GM12878 (cell line): ENCODE measurements around the gene ASPDH. TPM values are rescaled to one million over a fixed set of nuclear protein-coding genes. Genes with fewer than 3 reads are reported as not detected.

ENCODE experiments used
- ATAC-seq: fragments of 200-7000 bp; cut with Tn5 transposase; 3 replicates; pipeline ENCODE4 v1.9.1; 2020; ENCODE audit warnings: mild to moderate bottlenecking, moderate library complexity
- BruUV-seq: library from RNA; stranded (reverse); fragments of 400-500 nt; replicated peaks from 2 replicates; lab custom pipeline; 2021; lab: Mats Ljungman, UMichigan
- CTCF ChIA-PET: fragments of 300-600 bp; sonication (Branson Sonifier 250); formaldehyde crosslinking; extraction: SDS; loops from one replicate; lab custom pipeline; 2021; ENCODE audit warnings: inconsistent platforms; lab: Yijun Ruan, JAX
- POLR2A ChIA-PET: fragments of 350-600 bp; formaldehyde crosslinking; extraction: SDS; loops from one replicate; lab custom pipeline; 2021; ENCODE audit warnings: inconsistent platforms; lab: Charles Lee
- RAD21 ChIA-PET: fragments of 300-600 bp; sonication (Branson Sonifier 250); formaldehyde crosslinking; loops from one replicate; lab custom pipeline; 2023; ENCODE audit warnings: antibody characterized with exemption; ENCODE audit not compliant: unreplicated experiment; lab: Charles Lee
- SMC1A ChIA-PET: fragments of 300-600 bp; sonication (Branson Sonifier 250); formaldehyde crosslinking; loops from one replicate; lab custom pipeline; 2023; ENCODE audit not compliant: unreplicated experiment, uncharacterized antibody; lab: Charles Lee
- DNase-seq: peaks from one replicate; pipeline ENCODE4 v3.0.0-alpha.2; 2011; ENCODE audit warnings: low read depth, low spot score
- FAIRE-seq: peaks from 3 replicates; lab custom pipeline; 2011; peaks lifted over from hg19 to GRCh38; lab: Jason Lieb, UNC
- H2AFZ ChIP-seq: 2 replicates; pipeline ENCODE4 v1.6.0; 2011; ENCODE audit warnings: low read depth, low read length, control low read depth; ENCODE audit not compliant: control insufficient read depth
- H3K27ac ChIP-seq: 2 replicates; pipeline ENCODE4 v1.5.1; 2011; ENCODE audit warnings: control low read depth; ENCODE audit not compliant: control insufficient read depth, insufficient read depth
- H3K27me3 ChIP-seq, 2 experiments: replicated peaks in 1 of 2; 2 replicates each; pipeline versions ENCODE4 v1.6.0 to v1.6.1; 2011; ENCODE audit warnings: low read length in 1 of 2; ENCODE audit not compliant: control insufficient read depth in 2 of 2, insufficient read depth in 2 of 2
- H3K36me3 ChIP-seq, 2 experiments: 2 replicates each; pipeline ENCODE4 v1.5.1; 2011; ENCODE audit warnings: low read length in 1 of 2; ENCODE audit not compliant: control insufficient read depth in 2 of 2, insufficient read depth in 2 of 2
- H3K4me1 ChIP-seq: 2 replicates; pipeline ENCODE4 v1.6.1; 2011; ENCODE audit warnings: mild to moderate bottlenecking, low read length, moderate library complexity, mixed read lengths; ENCODE audit not compliant: control insufficient read depth, insufficient read depth
- H3K4me2 ChIP-seq: 2 replicates; pipeline ENCODE4 v1.6.0; 2011; ENCODE audit warnings: control low read depth; ENCODE audit not compliant: control insufficient read depth, insufficient read depth
- H3K4me3 ChIP-seq: fragments of 200-600 bp; sonication (generic); 2 replicates; pipeline ENCODE4 v1.5.1; 2016
- H3K79me2 ChIP-seq: 2 replicates; pipeline ENCODE4 v1.6.0; 2011; ENCODE audit warnings: low read length; ENCODE audit not compliant: control insufficient read depth, insufficient read depth
- H3K9ac ChIP-seq: 2 replicates; pipeline ENCODE4 v1.8.0; 2011; ENCODE audit warnings: low read length, control low read depth, mixed read lengths; ENCODE audit not compliant: control insufficient read depth, insufficient read depth
- H3K9me3 ChIP-seq: replicated peaks from 3 replicates; pipeline ENCODE4 v1.5.1; 2011; ENCODE audit warnings: mild to moderate bottlenecking, low read length; ENCODE audit not compliant: control insufficient read depth, insufficient read depth
- H4K20me1 ChIP-seq: 2 replicates; pipeline ENCODE4 v1.6.0; 2011; ENCODE audit not compliant: control insufficient read depth, insufficient read depth
- BHLHE40 ChIP-seq, 2 experiments: fragments of 450-650 bp in 1 of 2; IDR thresholded peaks; 2 replicates each; pipeline ENCODE4 v1.6.1; 2011 to 2017; ENCODE audit warnings: low read depth in 2 of 2, borderline replicate concordance in 1 of 2, improper control_type of control experiment in 1 of 2, low read length in 1 of 2, mild to moderate bottlenecking in 1 of 2
- CHD4 ChIP-seq: fragments of 200-600 bp; sonication (generic); IDR thresholded peaks from 2 replicates; pipeline ENCODE4 v1.6.1; 2016; ENCODE audit warnings: mild to moderate bottlenecking
- IKZF2 ChIP-seq, 2 experiments: fragments of 450-650 bp; IDR thresholded peaks; 2 replicates each; pipeline ENCODE4 v1.6.1; 2017; ENCODE audit warnings: mild to moderate bottlenecking in 2 of 2, moderate library complexity in 2 of 2
- IRF4 ChIP-seq: IDR thresholded peaks from 2 replicates; pipeline ENCODE4 v1.6.1; 2011; ENCODE audit warnings: low read depth, low read length
- KAT2A ChIP-seq: conservative IDR thresholded peaks from 2 replicates; pipeline ENCODE4 v1.6.1; 2011; ENCODE audit warnings: low read depth, low read length; ENCODE audit not compliant: control insufficient read depth
- MEF2A ChIP-seq: IDR thresholded peaks from 2 replicates; pipeline ENCODE4 v1.6.1; 2011; ENCODE audit warnings: low read depth, mild to moderate bottlenecking, low read length, moderate library complexity; ENCODE audit not compliant: insufficient read depth
- NKRF ChIP-seq: fragments of 450-650 bp; conservative IDR thresholded peaks from 2 replicates; pipeline ENCODE4 v1.6.1; 2017; ENCODE audit warnings: mild to moderate bottlenecking, moderate library complexity
- RAD51 ChIP-seq: fragments of 450-650 bp; IDR thresholded peaks from 2 replicates; pipeline ENCODE4 v1.6.1; 2016; ENCODE audit warnings: moderate library complexity, mild to moderate bottlenecking, inconsistent platforms
- RFX5 ChIP-seq: IDR thresholded peaks from 2 replicates; pipeline ENCODE4 v1.6.1; 2011; ENCODE audit warnings: low read depth, low read length, improper control_type of control experiment
- SPI1 ChIP-seq: IDR thresholded peaks from 2 replicates; pipeline ENCODE4 v1.6.1; 2011; ENCODE audit warnings: low read depth, mild to moderate bottlenecking, low read length, moderate library complexity, borderline replicate concordance; ENCODE audit not compliant: insufficient read depth
- TCF3 ChIP-seq: IDR thresholded peaks from 2 replicates; pipeline ENCODE4 v1.6.1; 2012; ENCODE audit warnings: low read depth, mild to moderate bottlenecking, low read length, borderline replicate concordance; ENCODE audit not compliant: insufficient read depth
- WGBS: methylation state at CpG from one replicate; pipeline ENCODE4 v1.1.6; 2016; ENCODE audit warnings: low lambda C conversion rate; ENCODE audit not compliant: insufficient replicate concordance, insufficient coverage; ENCODE audit errors: missing lambda C conversion rate; 5-methylcytosine and 5-hydroxymethylcytosine counted together
- in situ Hi-C: fragments of 300-500 bp; cut with MboI; formaldehyde crosslinking; loops from 9 replicates; pipeline ENCODE4 v1.14.3; 2018; ENCODE audit warnings: mixed read lengths
- intact Hi-C: fragments of 100-400 bp; cut with micrococcal nuclease; formaldehyde crosslinking; loops from one replicate; pipeline ENCODE4 v1.14.2; 2022; ENCODE audit not compliant: unreplicated experiment
- polyA plus RNA-seq, 11 experiments: library from polyadenylated mRNA; depleted of rRNA in 4 of 11; unstranded in 6 of 11; stranded (reverse) in 5 of 11; fragments of >200 nt; fragmentation: Nextera tagmentation in 4 of 11; fragmentation: Illumina TruSeq in 1 of 11; extraction: Ambion mirVana in 4 of 11; extraction: Trizol in 1 of 11; gene quantifications; 1 replicate in 1 of 11; 2 replicates in 10 of 11; pipeline versions ENCODE4 v1.2.1 to v1.2.3, GENCODE V29; 2011 to 2016; ENCODE audit warnings: inconsistent platforms in 2 of 11, missing spikeins in 2 of 11, low read depth in 1 of 11
- total RNA-seq, 4 experiments: library from RNA; depleted of rRNA in 3 of 4; stranded (reverse); fragments of >200 nt in 3 of 4; fragmentation: Illumina TruSeq in 1 of 4; extraction: Trizol in 1 of 4; gene quantifications; 2 replicates each; pipeline versions ENCODE4 v1.2.1 to v1.2.3, GENCODE V29; 2013 to 2021
- TF ChIP-seq, protein P1 (sequence below): fragments of 450-650 bp; IDR thresholded peaks from 2 replicates; pipeline ENCODE4 v1.6.1; 2017; ENCODE audit warnings: mild to moderate bottlenecking, low read depth, inconsistent platforms; ENCODE audit not compliant: poor library complexity, severe bottlenecking

The ASPDH gene
- total and polyA plus RNA-seq, 10 of the 15 experiments (the other 5 are each of a cell fraction or from before 2014, with no cell fraction given), result not detected

GRCh38 chr19:50548191-50549058 lies 34.7 kb upstream of the ASPDH start:
- H2AFZ ChIP-seq, result no peak overlapping the region
- in situ Hi-C loops (no loop called here), intact Hi-C loops (no loop called here)
- RAD21 ChIA-PET, result no interaction called here
- ATAC-seq, result no peak
- no peak for FAIRE-seq
- H3K4me2 ChIP-seq, result no peak overlapping the region
- H3K27me3 ChIP-seq, result no peaks in the 10 kb centered on the region; a peak in 3 of 4 replicates
- BruUV-seq, result no TSS peak
- no peaks in the 10 kb centered on the region for H4K20me1 ChIP-seq
- no peaks in the 10 kb centered on the region for H3K9me3 ChIP-seq
- no peaks in the 10 kb centered on the region for H3K79me2 ChIP-seq
- no peak for DNase-seq
- SMC1A ChIA-PET, result no interaction called here
- H3K4me1 ChIP-seq, result no peaks in the 10 kb centered on the region
- CTCF ChIA-PET, result interaction anchor here (1.4 kb wide), 1 partner anchor 12 kb away, joined by 4 read pairs; no protein-coding TSS in a partner anchor
- no peak overlapping the region for H3K9ac ChIP-seq
- WGBS, result 50% methylated on average over 42 of the region's 45 CpGs
- H3K27ac ChIP-seq, result no peak overlapping the region
- no peaks in the 10 kb centered on the region for H3K36me3 ChIP-seq
- TF ChIP-seq, protein P1, sequence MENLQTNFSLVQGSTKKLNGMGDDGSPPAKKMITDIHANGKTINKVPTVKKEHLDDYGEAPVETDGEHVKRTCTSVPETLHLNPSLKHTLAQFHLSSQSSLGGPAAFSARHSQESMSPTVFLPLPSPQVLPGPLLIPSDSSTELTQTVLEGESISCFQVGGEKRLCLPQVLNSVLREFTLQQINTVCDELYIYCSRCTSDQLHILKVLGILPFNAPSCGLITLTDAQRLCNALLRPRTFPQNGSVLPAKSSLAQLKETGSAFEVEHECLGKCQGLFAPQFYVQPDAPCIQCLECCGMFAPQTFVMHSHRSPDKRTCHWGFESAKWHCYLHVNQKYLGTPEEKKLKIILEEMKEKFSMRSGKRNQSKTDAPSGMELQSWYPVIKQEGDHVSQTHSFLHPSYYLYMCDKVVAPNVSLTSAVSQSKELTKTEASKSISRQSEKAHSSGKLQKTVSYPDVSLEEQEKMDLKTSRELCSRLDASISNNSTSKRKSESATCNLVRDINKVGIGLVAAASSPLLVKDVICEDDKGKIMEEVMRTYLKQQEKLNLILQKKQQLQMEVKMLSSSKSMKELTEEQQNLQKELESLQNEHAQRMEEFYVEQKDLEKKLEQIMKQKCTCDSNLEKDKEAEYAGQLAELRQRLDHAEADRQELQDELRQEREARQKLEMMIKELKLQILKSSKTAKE, result no peak
- no peak for TF ChIP-seq SPI1
- no peak for TF ChIP-seq RAD51
- TF ChIP-seq BHLHE40 (IDR thresholded peaks at IDR 0.05; ENCODE audit: borderline replicate concordance in 1 of 2, low read depth in 2 of 2, low read length in 1 of 2), result no peak
- TF ChIP-seq CHD4, result no peak
- TF ChIP-seq TCF3, result no peak
- no peak for TF ChIP-seq NKRF
- no peak for TF ChIP-seq IKZF2 (IDR thresholded peaks at IDR 0.05)
- no peak for TF ChIP-seq RFX5
- TF ChIP-seq IRF4, result no peak
- no peak for TF ChIP-seq MEF2A
- TF ChIP-seq KAT2A, result no peak
- POLR2A ChIA-PET, result no interaction called here
- H3K4me3 ChIP-seq, result no peak overlapping the region
